Tongue (tissue), 2 donors: ENCODE measurements around the gene SLC39A1. TPM values are rescaled to one million over a fixed set of nuclear protein-coding genes. Genes with fewer than 3 reads are reported as not detected.

Experiments
- small RNA-seq: library from RNA; depleted of rRNA; stranded (forward); fragments of <200 nt; gene quantifications from one replicate; pipeline ENCODE3, GENCODE V24; 2014; ENCODE audit warnings: low replicate concordance
- total RNA-seq: library from RNA; depleted of rRNA; stranded (reverse); fragments of >200 nt; gene quantifications from one replicate; pipeline ENCODE4 v1.2.3, GENCODE V29; 2014

The SLC39A1 gene
- total RNA-seq, 1 donor from 2014 or later, result 59.3 TPM

Small RNA genes lying within 50 kb of the gene (small RNA-seq; reads per million reads assigned to genes)
- gene MIR6737, result 0.08 reads per million

Other genes starting within 250 kb of the SLC39A1 start
- 34.9 TPM for gene INTS3, start 235.5 kb downstream of the SLC39A1 start, total RNA-seq
- gene SLC27A3, start 188.1 kb downstream of the SLC39A1 start, total RNA-seq, result 15.2 TPM
- 11.2 TPM for gene GATAD2B, start 40.6 kb downstream of the SLC39A1 start, total RNA-seq
- 31.1 TPM for gene DENND4B, start 16.8 kb downstream of the SLC39A1 start, total RNA-seq
- 3.2 TPM for gene CRTC2, start 4.9 kb downstream of the SLC39A1 start, total RNA-seq
- gene CREB3L4, start 4.4 kb upstream of the SLC39A1 start, total RNA-seq, result 12.0 TPM
- 125 TPM for gene JTB, start 14.1 kb upstream of the SLC39A1 start, total RNA-seq
- 27.0 TPM for gene RAB13, start 22.8 kb upstream of the SLC39A1 start, total RNA-seq
- 1,230 TPM for gene RPS27, start 27.2 kb upstream of the SLC39A1 start, total RNA-seq
- 0.21 TPM for gene NUP210L, start 191.5 kb upstream of the SLC39A1 start, total RNA-seq
- 278 TPM for gene TPM3, start 228.6 kb upstream of the SLC39A1 start, total RNA-seq
- not detected for gene CFAP141, start 242.8 kb upstream of the SLC39A1 start, total RNA-seq